Small intestine (tissue), 7 donors: ENCODE data around the gene SLCO4A1. TPM values are rescaled to one million over a fixed set of nuclear protein-coding genes. Genes with fewer than 3 reads are reported as not detected.
A peak's percentile ranks its signal among the peaks of the same experiment; 100 is the strongest.

Experiments
- DNase-seq, 2 donors: peaks; one replicate each; pipeline versions ENCODE4 v3.0.0 to v3.0.0-alpha.2; 2013
- FAIRE-seq: peaks from 2 replicates; lab custom pipeline; 2012; peaks lifted over from hg19 to GRCh38; lab: Jason Lieb, UNC
- H3K27ac ChIP-seq, 3 donors: one replicate each; pipeline ENCODE4 v1.5.1; 2013; ENCODE audit warnings: low read length in 2 of 3, mild to moderate bottlenecking in 2 of 3, control low read depth in 1 of 3, inconsistent platforms in 1 of 3, low read depth in 1 of 3, moderate library complexity in 1 of 3
- H3K27me3 ChIP-seq, 3 donors: one replicate each; pipeline ENCODE4 v1.6.1; 2013; ENCODE audit warnings: low read length in 3 of 3, inconsistent platforms in 1 of 3; ENCODE audit not compliant: control insufficient read depth in 3 of 3, insufficient read depth in 3 of 3
- H3K36me3 ChIP-seq, 3 donors: one replicate each; pipeline ENCODE4 v1.6.1; 2013; ENCODE audit warnings: low read length in 3 of 3, inconsistent platforms in 1 of 3, low read depth in 1 of 3, mild to moderate bottlenecking in 1 of 3, moderate library complexity in 1 of 3; ENCODE audit not compliant: control insufficient read depth in 3 of 3, insufficient read depth in 2 of 3
- H3K4me1 ChIP-seq, 3 donors: one replicate each; pipeline ENCODE4 v1.6.1; 2013; ENCODE audit warnings: low read length in 2 of 3, inconsistent platforms in 1 of 3, low read depth in 1 of 3, mild to moderate bottlenecking in 1 of 3, moderate library complexity in 1 of 3; ENCODE audit not compliant: control insufficient read depth in 3 of 3, insufficient read depth in 2 of 3
- H3K4me3 ChIP-seq, 3 donors: one replicate each; pipeline ENCODE4 v1.5.1; 2013; ENCODE audit warnings: low read length in 3 of 3, control low read depth in 1 of 3, inconsistent platforms in 1 of 3, low read depth in 1 of 3, mild to moderate bottlenecking in 1 of 3, moderate library complexity in 1 of 3
- H3K9me3 ChIP-seq, 2 donors: one replicate each; pipeline ENCODE4 v1.6.1; 2013; ENCODE audit warnings: low read depth in 1 of 2, low read length in 1 of 2; ENCODE audit not compliant: control insufficient read depth in 2 of 2, insufficient read depth in 1 of 2
- WGBS, 3 donors: extraction: QIAGEN DNeasy Blood & Tissue Kit; methylation state at CpG; one replicate each; pipeline ENCODE4 v1.1.7; 2013; 5-methylcytosine and 5-hydroxymethylcytosine counted together
- polyA plus RNA-seq, 4 donors: library from polyadenylated mRNA; stranded (reverse) in 3 of 4; unstranded in 1 of 4; fragments of 200-250 nt in 3 of 4; fragments of 120-200 nt in 1 of 4; gene quantifications; one replicate each; pipeline versions ENCODE4 v1.2.1 to v1.2.3, GENCODE V29; 2013
- donor health status: healthy with polysubstance abuse.
- donor health status: control.
- donor health status: control.
- donor health status: Bipolar disorder and iron deficiency.
- donor health status: healthy.

SLCO4A1 gene
- polyA plus RNA-seq, 4 donors: 0.58 to 22.4 (median 3.5) TPM

- WGBS, 3 donors: 14 to 68% (median 38%) methylated on average over 12 of the region's 12 CpGs
- peak; percentile 38 to 79 for DNase-seq
Measured at GRCh38 chr20:62646851-62647520, 4.7 kb downstream of the SLCO4A1 start.

GRCh38 chr20:62647521-62648317 lies 5.4 kb downstream of the SLCO4A1 start:
- peaks cover 0 to 21% (median 0%) of the 10 kb centered on the region in 3 donors for H3K27me3 ChIP-seq
- peaks cover 0 to 3% (median 0%) of the 10 kb centered on the region in 3 donors for H3K36me3 ChIP-seq
- H3K9me3 ChIP-seq: peaks cover 0 to 4% of the 10 kb centered on the region in 2 donors
- 51 to 69% (median 68%) methylated on average over 24 to 25 of the region's 25 CpGs for WGBS, 3 donors
- DNase-seq (no peak), FAIRE-seq (no peak)
- peak overlapping the region in 2 of 3 donors; percentile 8 to 83 for H3K27ac ChIP-seq
- H3K4me3 ChIP-seq: no peak overlapping the region
- H3K4me1 ChIP-seq: peaks cover 4 to 25% (median 21%) of the 10 kb centered on the region in 3 donors

More at GRCh38 chr20:62646851-62647520, 4.7 kb downstream of the SLCO4A1 start:
- Histone ChIP-seq H3K27ac (peak overlapping the region in 2 of 3 donors; percentile 8 to 83), H3K27me3 (peaks cover 0 to 21% (median 0%) of the 10 kb centered on the region in 3 donors), H3K36me3 (peaks cover 0 to 3% (median 0%) of the 10 kb centered on the region in 3 donors), H3K4me3 (no peak overlapping the region), H3K4me1 (peaks cover 4 to 20% (median 19%) of the 10 kb centered on the region in 3 donors), H3K9me3 (peaks cover 0 to 4% of the 10 kb centered on the region in 2 donors)
- no peak for FAIRE-seq

- FAIRE-seq: no peak
- DNase-seq: no peak
- H3K4me1 ChIP-seq: peaks cover 11 to 28% (median 25%) of the 10 kb centered on the region in 3 donors
- H3K4me3 ChIP-seq: no peak overlapping the region
- 82 to 86% (median 84%) methylated on average over 17 to 21 of the region's 21 CpGs for WGBS, 3 donors
- peaks cover 0 to 4% of the 10 kb centered on the region in 2 donors for H3K9me3 ChIP-seq
- H3K27ac ChIP-seq: peak overlapping the region in 1 of 3 donors; percentile 83
- peaks cover 0 to 3% (median 0%) of the 10 kb centered on the region in 3 donors for H3K36me3 ChIP-seq
- peaks cover 0 to 13% (median 0%) of the 10 kb centered on the region in 3 donors for H3K27me3 ChIP-seq
Measured at GRCh38 chr20:62648318-62648995, 6.2 kb downstream of the SLCO4A1 start.

- peaks cover 0 to 3% (median 0%) of the 10 kb centered on the region in 3 donors for H3K36me3 ChIP-seq
- FAIRE-seq (no peak), DNase-seq (no peak)
- WGBS, 3 donors: 77 to 89% (median 80%) methylated on average over 6 of the region's 6 CpGs
- peaks cover 0 to 7% (median 0%) of the 10 kb centered on the region in 3 donors for H3K27me3 ChIP-seq
- no peak overlapping the region for H3K4me3 ChIP-seq
- H3K27ac ChIP-seq: no peak overlapping the region
- H3K9me3 ChIP-seq: peaks cover 0 to 4% of the 10 kb centered on the region in 2 donors
- H3K4me1 ChIP-seq: peaks cover 11 to 30% (median 24%) of the 10 kb centered on the region in 3 donors
Measured at GRCh38 chr20:62649140-62649539, 6.8 kb downstream of the SLCO4A1 start.

GRCh38 chr20:62650551-62651284 lies 8.4 kb downstream of the SLCO4A1 start:
- peaks cover 0 to 4% of the 10 kb centered on the region in 2 donors for H3K9me3 ChIP-seq
- DNase-seq (no peak), FAIRE-seq (no peak)
- no peaks in the 10 kb centered on the region for H3K27me3 ChIP-seq
- H3K4me1 ChIP-seq: peaks cover 8 to 24% (median 22%) of the 10 kb centered on the region in 3 donors
- peak overlapping the region in 2 of 3 donors; percentile 95 to 100 for H3K27ac ChIP-seq
- peaks cover 0 to 3% (median 0%) of the 10 kb centered on the region in 3 donors for H3K36me3 ChIP-seq
- H3K4me3 ChIP-seq: peak overlapping the region in 1 of 3 donors; percentile 9
- 89 to 91% (median 90%) methylated on average over 24 of the region's 24 CpGs for whole genome bisulfite sequencing, 3 donors

- peak overlapping the region in 1 of 3 donors; percentile 16 for H3K4me3 ChIP-seq
- H3K27ac ChIP-seq: peak overlapping the region; percentile 87 to 100 (median 95)
- 36 to 47% (median 39%) methylated on average over 24 of the region's 24 CpGs for WGBS, 3 donors
- H3K9me3 ChIP-seq: peaks cover 0 to 4% of the 10 kb centered on the region in 2 donors
- H3K27me3 ChIP-seq: no peaks in the 10 kb centered on the region
- FAIRE-seq: no peak
- peaks cover 8 to 24% (median 22%) of the 10 kb centered on the region in 3 donors for H3K4me1 ChIP-seq
- peaks cover 0 to 3% (median 0%) of the 10 kb centered on the region in 3 donors for H3K36me3 ChIP-seq
- DNase-seq: peak; percentile 45 to 57
Measured at GRCh38 chr20:62651285-62652021, 9.2 kb downstream of the SLCO4A1 start.
